ENCODE measurements around the gene PLPP4.

Gene PLPP4

GRCh38 chr10:120483651-120484301 is 26.7 kb downstream of the PLPP4 start:
- TF ChIP-seq CTCF (IDR thresholded peaks at IDR 0.05; ENCODE audit: insufficient read depth, low read length, missing control alignments), result no peak
- H3K4me3 ChIP-seq (ENCODE audit: low read depth, low read length), result no peak overlapping the region
- CTCF ChIA-PET, result interaction anchor here (1.7 kb wide), 1 partner anchor 61 kb away, joined by 5 read pairs; no protein-coding TSS in a partner anchor
- POLR2A ChIA-PET, result no interaction called here
- no peak for DNase-seq (ENCODE audit: low read depth, low spot score)

- no peak for TF ChIP-seq CTCF (IDR thresholded peaks at IDR 0.05; ENCODE audit: insufficient read depth, low read length, missing control alignments)
- DNase-seq (ENCODE audit: low read depth, low spot score), result no peak
- H3K4me3 ChIP-seq (ENCODE audit: low read depth, low read length), result no peak overlapping the region
- ChIA-PET CTCF (no interaction called here), POLR2A (no interaction called here)
Measured at GRCh38 chr10:120485946-120486345, 28.9 kb downstream of the PLPP4 start.

DNA sequence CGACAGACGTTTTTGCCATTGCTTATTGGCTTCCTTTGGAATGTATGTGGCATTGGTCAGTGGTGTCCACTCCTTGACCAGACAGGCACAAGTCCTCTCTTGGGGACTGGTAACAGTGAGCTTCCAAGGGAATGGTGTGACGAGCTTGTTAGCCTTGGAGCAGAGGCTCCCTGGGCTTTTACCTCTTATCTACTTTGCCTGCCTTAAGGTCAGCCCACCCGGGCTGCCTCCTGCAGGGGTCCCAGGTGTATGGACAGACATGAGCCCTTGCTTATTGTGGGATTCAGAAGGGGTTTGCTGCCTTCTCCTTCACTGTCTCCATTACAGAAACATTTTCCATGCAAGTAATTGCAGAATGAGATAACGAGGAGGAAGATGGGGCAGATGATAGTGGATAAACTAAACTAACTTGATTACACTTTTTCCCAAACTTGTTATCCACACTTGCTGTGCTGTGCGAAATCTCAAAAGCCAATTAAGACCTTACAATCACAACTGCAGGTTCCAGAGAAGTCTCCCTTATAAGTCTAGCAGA is 29.7 kb downstream of the PLPP4 start:
- DNase-seq (ENCODE audit: low read depth, low spot score), result no peak
- H3K4me3 ChIP-seq (ENCODE audit: low read depth, low read length), result no peak overlapping the region
- POLR2A ChIA-PET, result no interaction called here
- CTCF ChIA-PET, result no interaction called here
- TF ChIP-seq CTCF (IDR thresholded peaks at IDR 0.05; ENCODE audit: insufficient read depth, low read length, missing control alignments), result no peak

- CTCF ChIA-PET, result interaction anchor here (2.8 to 2.9 kb wide), 2 partner anchors 10 to 67 kb away, joined by 8 to 10 read pairs; no protein-coding TSS in a partner anchor
- no peak for TF ChIP-seq CTCF (IDR thresholded peaks at IDR 0.05; ENCODE audit: insufficient read depth, low read length, missing control alignments)
- no peak for DNase-seq (ENCODE audit: low read depth, low spot score)
- POLR2A ChIA-PET, result no interaction called here
- H3K4me3 ChIP-seq (ENCODE audit: low read depth, low read length), result no peak overlapping the region
Measured at GRCh38 chr10:120490288-120490687, 33.3 kb downstream of the PLPP4 start.

GRCh38 chr10:120492346-120492745 is 35.3 kb downstream of the PLPP4 start:
- CTCF ChIA-PET, result interaction anchor here (3.3 kb wide), 1 partner anchor 11 kb away, joined by 11 read pairs; no protein-coding TSS in a partner anchor
- POLR2A ChIA-PET, result no interaction called here
- no peak overlapping the region for H3K4me3 ChIP-seq (ENCODE audit: low read depth, low read length)
- no peak for TF ChIP-seq CTCF (IDR thresholded peaks at IDR 0.05; ENCODE audit: insufficient read depth, low read length, missing control alignments)
- no peak for DNase-seq (ENCODE audit: low read depth, low spot score)

DNA sequence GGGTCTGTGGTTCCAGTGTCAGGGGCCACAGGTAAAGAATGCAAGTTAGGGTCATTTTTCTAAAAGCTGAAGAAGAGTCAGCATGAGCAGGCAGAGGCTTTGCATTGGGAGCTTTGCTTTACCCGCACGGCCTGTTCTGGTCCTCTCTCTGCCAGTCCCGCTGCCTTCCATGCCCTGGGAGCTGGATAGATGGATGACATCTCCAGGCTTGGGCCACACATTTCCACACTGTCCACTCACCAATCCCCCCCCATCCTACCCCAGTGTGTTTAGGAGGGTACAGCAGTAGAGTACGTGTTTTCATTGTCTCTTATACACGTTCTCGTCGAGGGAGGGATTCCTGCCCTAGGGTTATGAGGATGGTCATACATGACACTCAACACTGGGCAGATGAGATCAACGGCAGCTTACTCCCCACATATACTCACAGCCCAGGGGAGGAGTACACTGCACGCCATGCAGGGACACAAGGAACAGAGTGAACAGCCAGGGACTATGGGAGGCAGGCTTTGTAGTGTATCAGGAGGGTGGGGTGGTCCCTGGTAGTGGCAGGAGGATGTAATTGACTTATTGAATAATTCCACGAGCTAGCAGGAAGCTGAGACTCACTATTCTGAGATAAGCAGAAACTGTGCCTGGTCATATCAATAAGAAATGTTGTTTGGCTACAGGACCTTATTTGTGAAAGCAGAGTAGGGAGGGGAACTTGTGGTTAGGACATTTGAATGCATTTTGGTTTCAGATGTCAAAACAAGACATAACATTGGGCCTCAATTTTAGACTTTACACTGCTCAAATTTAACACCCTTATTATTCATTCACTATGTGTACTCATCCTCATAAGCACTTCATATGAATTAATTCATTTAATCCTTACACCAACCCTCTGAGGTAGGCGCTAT is 36.6 kb downstream of the PLPP4 start:
- no peak for TF ChIP-seq CTCF (IDR thresholded peaks at IDR 0.05; ENCODE audit: insufficient read depth, low read length, missing control alignments)
- no peak overlapping the region for H3K4me3 ChIP-seq (ENCODE audit: low read depth, low read length)
- ChIA-PET POLR2A (interaction anchor here (0.7 kb wide), 1 partner anchor 78 kb away, joined by 3 read pairs; no protein-coding TSS in a partner anchor), CTCF (interaction anchor here (1.5 to 3.3 kb wide), 2 partner anchors 12 to 14 kb away, joined by 3 to 11 read pairs; no protein-coding TSS in a partner anchor)
- DNase-seq (ENCODE audit: low read depth, low spot score), result no peak

Data from AG04449 (cell line).